Embryonic facial prominence (tissue), 1 donor: ENCODE data around the gene EMD.
A peak's percentile ranks its signal among the peaks of the same experiment; 100 is the strongest.

Source experiments
- DNase-seq: peaks from one replicate; pipeline ENCODE4 v3.0.0-alpha.2; 2016; ENCODE audit errors: extremely low spot score

The EMD gene

GRCh38 chrX:154355094-154355775, 23.9 kb upstream of the EMD start:
- no peak for DNase-seq

- no peak for DNase-seq
Observed at GRCh38 chrX:154355776-154356140, 23.3 kb upstream of the EMD start.

- no peak for DNase-seq
Observed at GRCh38 chrX:154356596-154356995, 22.5 kb upstream of the EMD start.

GRCh38 chrX:154357205-154357604, 21.9 kb upstream of the EMD start:
- no peak for DNase-seq

- no peak for DNase-seq
Observed at GRCh38 chrX:154358011-154358410, 21.1 kb upstream of the EMD start.

- DNase-seq, result no peak
Observed at GRCh38 chrX:154358829-154359228, 20.3 kb upstream of the EMD start.

- DNase-seq, result no peak
Observed at GRCh38 chrX:154359362-154360154, 19.5 kb upstream of the EMD start.

- DNase-seq, result no peak
Observed at GRCh38 chrX:154360155-154360713, 18.9 kb upstream of the EMD start.

DNA sequence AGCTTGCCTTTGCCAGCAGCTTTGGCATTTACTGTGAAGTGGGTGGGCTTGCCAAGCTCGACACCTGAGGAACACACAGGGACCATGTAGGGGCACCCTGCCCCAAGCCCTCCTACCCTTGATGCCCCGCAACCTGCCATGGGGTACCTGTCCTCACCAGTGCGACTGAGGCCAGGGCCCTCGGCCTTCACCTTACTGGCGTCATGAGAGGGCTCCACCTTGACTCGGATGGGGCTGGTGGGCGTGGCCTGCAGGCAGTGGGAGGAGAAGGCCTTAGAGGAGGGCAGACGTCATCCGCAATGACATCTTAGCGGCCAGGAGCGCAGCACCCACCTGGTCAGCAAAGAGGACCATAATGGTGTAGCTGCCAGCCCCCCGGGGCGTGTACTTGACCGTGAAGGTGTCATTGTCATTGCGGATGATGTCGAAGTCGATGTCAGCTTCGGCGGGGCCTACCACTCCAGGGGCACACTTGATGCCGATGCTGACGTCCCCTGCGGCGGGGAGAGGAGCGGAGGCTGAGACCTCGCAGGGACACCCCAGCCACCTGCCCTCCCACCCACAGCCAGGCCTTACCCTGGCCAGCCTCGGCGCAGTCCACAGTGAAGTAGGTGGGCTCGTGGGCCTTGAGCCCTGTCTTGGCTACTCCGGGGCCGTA, 16.9 kb upstream of the EMD start:
- no peak for DNase-seq

DNA sequence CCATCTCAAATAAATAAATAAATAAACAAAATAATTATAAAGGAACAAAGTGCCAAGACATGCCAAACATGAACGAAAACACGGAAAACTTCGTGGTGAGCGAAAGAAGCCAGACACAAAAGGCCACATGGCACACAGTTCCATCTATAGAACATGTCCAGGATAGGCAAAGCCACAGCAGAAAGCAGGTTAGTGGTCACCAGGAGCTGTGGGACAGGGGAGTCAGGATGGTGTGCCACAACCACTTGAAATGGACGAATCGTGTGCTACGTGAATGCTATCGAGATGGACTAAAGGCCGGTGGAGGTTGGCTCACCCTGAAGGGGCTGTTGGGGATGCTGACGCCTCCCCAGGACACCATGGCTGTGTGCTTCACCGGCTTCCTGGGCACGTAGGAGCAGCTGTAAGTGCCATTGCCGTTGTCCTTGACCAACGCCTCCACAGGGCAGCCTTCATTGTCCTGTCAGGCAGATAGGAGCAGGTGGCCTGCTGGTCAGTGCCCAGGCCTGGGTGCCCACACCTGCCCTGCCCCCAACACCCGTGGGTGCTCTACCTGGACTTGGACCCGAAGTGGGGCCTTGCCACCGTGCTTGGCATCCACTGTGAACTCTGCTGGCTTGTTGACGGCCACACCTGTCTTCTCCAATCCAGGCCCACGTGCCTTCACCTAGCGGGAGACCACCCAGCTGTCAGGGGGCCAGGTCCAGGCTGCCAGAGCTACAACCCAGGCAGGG, 15.2 kb upstream of the EMD start:
- no peak for DNase-seq

GRCh38 chrX:154365052-154365600, 14.0 kb upstream of the EMD start:
- no peak for DNase-seq

DNA sequence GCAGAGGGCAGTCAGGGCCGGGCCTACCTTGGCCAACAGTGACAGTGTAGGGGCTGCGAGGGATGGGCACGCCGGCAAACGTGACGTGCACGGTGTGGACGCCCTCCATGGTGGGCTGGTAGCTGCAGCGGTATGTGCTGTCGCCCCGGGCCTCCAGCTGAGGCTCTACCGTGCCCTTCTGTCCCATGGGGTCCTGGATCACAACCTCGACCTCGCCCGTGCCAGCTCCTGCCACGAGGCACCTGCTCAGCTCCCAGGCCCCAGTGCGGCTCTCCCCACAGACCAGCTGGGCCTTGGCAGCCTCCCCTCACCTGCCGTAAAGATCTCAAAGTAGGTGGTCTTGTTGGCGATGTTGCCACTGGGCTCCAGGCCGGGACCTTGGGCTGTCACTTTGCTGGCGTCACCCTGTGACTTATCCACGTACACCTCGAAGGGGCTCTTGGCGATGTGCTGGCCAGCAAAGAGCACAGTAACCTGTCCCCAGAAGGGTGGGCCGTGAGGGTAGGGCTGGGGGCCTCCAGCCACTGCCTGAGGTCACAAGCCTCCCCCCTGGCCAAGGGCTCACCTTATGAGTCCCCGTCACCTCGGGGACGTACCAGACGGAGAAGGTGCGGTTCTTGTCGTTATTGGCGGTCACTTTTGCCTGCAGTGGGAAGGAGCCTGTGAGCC, 13.0 kb upstream of the EMD start:
- DNase-seq, result no peak

DNA sequence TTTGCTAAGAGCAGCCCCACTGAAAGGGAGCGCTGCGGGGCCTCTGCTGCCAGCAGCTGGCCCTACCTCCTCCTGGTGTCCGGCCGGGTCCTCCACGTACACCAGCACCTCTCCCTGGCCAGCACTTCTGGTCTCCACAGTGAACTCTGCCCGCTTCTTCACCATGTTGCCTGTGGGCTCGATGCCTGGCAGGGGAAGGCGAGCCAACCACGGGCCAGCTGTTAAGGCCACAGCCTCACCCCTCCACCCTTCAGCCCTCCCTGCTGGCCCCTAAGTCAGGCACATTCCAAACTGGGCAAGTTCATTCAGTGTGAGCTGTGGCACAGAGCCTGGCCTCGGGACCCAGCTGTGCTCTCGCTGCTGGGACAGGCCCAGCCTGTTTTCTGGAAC, 12.4 kb upstream of the EMD start:
- DNase-seq, result no peak

GRCh38 chrX:154367474-154368308, 11.4 kb upstream of the EMD start:
- no peak for DNase-seq

- DNase-seq, result no peak
Observed at GRCh38 chrX:154368630-154369448, 10.3 kb upstream of the EMD start.

DNA sequence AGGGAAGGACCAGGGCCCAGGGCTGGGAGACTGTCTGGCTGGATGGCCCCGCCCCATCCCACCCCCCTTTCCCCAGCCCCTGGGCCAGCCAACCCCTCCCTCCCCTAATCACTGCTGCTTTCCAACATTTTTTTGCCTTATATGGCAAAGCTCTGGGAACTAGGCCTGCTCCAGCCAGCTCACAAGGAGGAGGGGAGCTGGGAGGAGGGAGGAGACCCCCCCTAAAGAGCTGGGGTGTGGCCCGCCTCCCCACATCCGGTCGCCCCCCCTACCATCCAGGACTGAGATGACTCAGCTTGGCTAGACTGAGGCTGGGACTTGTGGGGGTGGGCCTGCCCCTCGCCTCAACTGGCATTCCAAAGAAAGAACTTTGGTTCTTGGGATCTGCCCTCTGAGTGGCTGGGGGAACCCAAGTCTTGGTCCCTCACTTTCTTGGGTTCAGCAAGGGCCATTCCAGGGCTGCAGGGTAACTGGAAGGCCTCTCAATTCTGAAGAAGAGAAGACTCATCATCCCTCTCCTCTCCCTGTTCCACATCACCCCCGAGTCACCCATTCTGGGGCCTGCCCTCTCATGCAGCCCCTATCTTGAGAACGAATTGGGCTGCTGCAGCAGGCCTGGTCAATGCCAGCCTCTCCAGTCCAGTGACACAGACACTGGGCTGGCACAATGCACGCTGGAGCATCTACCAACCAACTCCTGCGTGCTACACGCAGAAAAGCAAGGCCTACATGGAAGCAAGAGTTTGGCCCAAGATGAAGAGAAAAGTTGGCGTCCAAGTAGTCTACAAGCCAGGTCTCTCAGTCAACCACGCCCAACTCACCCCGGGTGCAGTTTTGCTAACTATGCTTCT, 9.4 kb upstream of the EMD start:
- peak; percentile 89 for DNase-seq

DNA sequence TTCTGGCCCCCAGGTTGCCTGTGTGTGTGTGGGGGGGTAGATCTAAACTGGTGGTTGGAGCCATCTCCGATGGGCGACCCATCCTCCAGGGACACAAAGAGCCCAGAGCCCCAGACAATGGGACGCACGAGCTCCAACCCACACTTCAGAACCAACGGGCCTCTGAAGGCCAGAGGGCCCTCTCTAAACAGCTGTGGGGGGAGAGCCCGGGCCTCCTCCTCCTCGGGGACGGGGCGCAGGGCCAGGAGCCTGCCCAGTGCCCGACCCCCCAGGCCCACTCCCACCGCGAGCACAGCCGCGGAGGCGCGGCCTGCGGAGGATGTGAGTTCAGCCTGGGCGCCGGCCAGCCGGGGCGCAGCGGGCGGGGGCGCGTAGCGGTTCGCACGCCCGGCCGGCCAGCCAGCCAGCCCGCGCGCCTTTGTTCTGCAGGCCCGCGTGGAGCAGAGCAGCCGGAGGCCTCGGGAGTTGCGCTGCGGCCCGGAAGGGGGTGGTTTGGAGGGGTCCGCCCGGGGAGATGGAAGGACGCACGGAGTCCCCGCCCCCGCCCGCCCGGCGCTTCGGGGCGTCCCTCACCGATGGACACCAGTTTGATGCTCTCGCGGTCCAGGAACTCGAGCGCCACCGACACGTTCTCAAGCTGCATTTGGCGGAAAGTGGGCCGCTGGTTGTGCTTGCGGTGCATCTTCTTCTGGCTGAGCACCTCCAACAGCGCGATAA, 8.6 kb upstream of the EMD start:
- no peak for DNase-seq
